Lung (tissue), 12 donors: ENCODE results near the gene PLA2G4F. TPM values are rescaled to one million over a fixed set of nuclear protein-coding genes. Genes with fewer than 3 reads are reported as not detected.

Experiments
- ATAC-seq: fragments of 200-7000 bp; cut with Tn5 transposase; one replicate; pipeline ENCODE4 v1.9.1; 2020; ENCODE audit warnings: moderate number of reproducible peaks; ENCODE audit not compliant: insufficient read depth, low FRiP score
- DNase-seq, 3 donors: peaks; one replicate each; pipeline ENCODE4 v3.0.0-alpha.2; 2013 to 2017
- H3K27ac ChIP-seq, 2 donors: one replicate each; pipeline ENCODE4 v1.5.1; 2013; ENCODE audit warnings: mild to moderate bottlenecking in 2 of 2, moderate library complexity in 2 of 2, control low read depth in 1 of 2, inconsistent platforms in 1 of 2, low read depth in 1 of 2, low read length in 1 of 2
- H3K27me3 ChIP-seq, 3 donors: one replicate each; pipeline ENCODE4 v1.5.1; 2013; ENCODE audit warnings: low read length in 2 of 3; ENCODE audit not compliant: control insufficient read depth in 3 of 3, insufficient read depth in 3 of 3
- H3K36me3 ChIP-seq, 4 donors: one replicate each; pipeline ENCODE4 v1.5.1; 2013; ENCODE audit warnings: low read length in 4 of 4, mild to moderate bottlenecking in 1 of 4, moderate library complexity in 1 of 4; ENCODE audit not compliant: control insufficient read depth in 4 of 4, insufficient read depth in 4 of 4
- H3K4me1 ChIP-seq, 5 donors: one replicate each; pipeline ENCODE4 v1.5.1; 2013; ENCODE audit warnings: low read length in 5 of 5, mild to moderate bottlenecking in 2 of 5, moderate library complexity in 1 of 5; ENCODE audit not compliant: control insufficient read depth in 5 of 5, insufficient read depth in 5 of 5
- H3K4me3 ChIP-seq: one replicate; pipeline ENCODE4 v1.5.1; 2013; ENCODE audit warnings: mild to moderate bottlenecking, control low read depth, moderate library complexity
- H3K9ac ChIP-seq, 2 donors: one replicate each; pipeline ENCODE4 v1.5.1; 2013; ENCODE audit warnings: low read length in 2 of 2, control low read depth in 1 of 2; ENCODE audit not compliant: insufficient read depth in 1 of 2
- H3K9me3 ChIP-seq, 4 donors: one replicate each; pipeline ENCODE4 v1.5.1; 2013; ENCODE audit warnings: low read length in 3 of 4, mild to moderate bottlenecking in 1 of 4, moderate library complexity in 1 of 4; ENCODE audit not compliant: control insufficient read depth in 4 of 4, insufficient read depth in 3 of 4
- CTCF ChIP-seq: IDR thresholded peaks from 2 replicates; pipeline ENCODE4 v1.5.1; 2012; ENCODE audit warnings: mild to moderate bottlenecking; ENCODE audit errors: control extremely low read depth, extremely low read depth
- WGBS, 2 donors: extraction: QIAGEN DNeasy Blood & Tissue Kit; methylation state at CpG; one replicate each; pipeline ENCODE4 v1.1.7; 2013; 5-methylcytosine and 5-hydroxymethylcytosine counted together
- polyA plus RNA-seq, 2 donors: library from polyadenylated mRNA; stranded (reverse); fragments of 200-250 nt; gene quantifications; one replicate each; pipeline ENCODE4 v1.2.1, GENCODE V29; 2013
- total RNA-seq, 2 donors: library from RNA; depleted of rRNA in 1 of 2; stranded (reverse); fragments of >200 nt in 1 of 2; gene quantifications; one replicate each; pipeline ENCODE4 v1.2.1, GENCODE V29; 2014 to 2021
- donor health status: control.
- donor health status: control.
- donor health status: Bipolar disorder and iron deficiency.
- donor health status: healthy.
- donor health status: DM: yes; HTN: yes; CAD: no.

The PLA2G4F gene
- total and polyA plus RNA-seq, 4 donors, result 10.9 to 116 (median 41.8) TPM

- Histone ChIP-seq H3K9ac (no peak overlapping the region), H3K27me3 (no peaks in the 10 kb centered on the region), H3K27ac (no peak overlapping the region), H3K4me3 (no peak overlapping the region), H3K9me3 (no peaks in the 10 kb centered on the region), H3K36me3 (peaks cover 27 to 57% (median 35%) of the 10 kb centered on the region in 4 donors), H3K4me1 (no peaks in the 10 kb centered on the region)
- no peak for ATAC-seq
- TF ChIP-seq CTCF, result no peak
- 91 to 96% methylated on average over 1 of the region's 1 CpG for WGBS, 2 donors
- no peak for DNase-seq
Measured at GRCh38 chr15:42185801-42186200, 29.4 kb upstream of the PLA2G4F start.

- 92 to 95% methylated on average over 4 of the region's 4 CpGs for WGBS, 2 donors
- Histone ChIP-seq H3K36me3 (peaks cover 22 to 55% (median 33%) of the 10 kb centered on the region in 4 donors), H3K4me1 (no peaks in the 10 kb centered on the region), H3K9ac (no peak overlapping the region), H3K4me3 (no peak overlapping the region), H3K27ac (no peak overlapping the region), H3K9me3 (no peaks in the 10 kb centered on the region), H3K27me3 (no peaks in the 10 kb centered on the region)
- DNase-seq (no peak), ATAC-seq (no peak)
- TF ChIP-seq CTCF, result no peak
Measured at GRCh38 chr15:42184736-42185135, 28.3 kb upstream of the PLA2G4F start.

- Histone ChIP-seq H3K36me3 (peaks cover 22 to 56% (median 34%) of the 10 kb centered on the region in 4 donors), H3K27ac (no peak overlapping the region), H3K9ac (no peak overlapping the region), H3K4me1 (no peaks in the 10 kb centered on the region), H3K27me3 (no peaks in the 10 kb centered on the region), H3K4me3 (no peak overlapping the region), H3K9me3 (no peaks in the 10 kb centered on the region)
- peak in 2 of 3 donors; percentile 28 to 32 for DNase-seq
- WGBS, 2 donors, result 70 to 74% methylated on average over 5 of the region's 5 CpGs
- no peak for TF ChIP-seq CTCF
- no peak for ATAC-seq
Measured at GRCh38 chr15:42184296-42184695, 27.9 kb upstream of the PLA2G4F start.

- Histone ChIP-seq H3K4me1 (no peaks in the 10 kb centered on the region), H3K36me3 (peaks cover 23 to 57% (median 34%) of the 10 kb centered on the region in 4 donors), H3K27ac (peak overlapping the region in 1 of 2 donors; percentile 56), H3K27me3 (no peaks in the 10 kb centered on the region), H3K9me3 (no peaks in the 10 kb centered on the region), H3K4me3 (no peak overlapping the region), H3K9ac (no peak overlapping the region)
- 59 to 76% methylated on average over 6 of the region's 6 CpGs for WGBS, 2 donors
- TF ChIP-seq CTCF, result no peak
- DNase-seq, result no peak
- ATAC-seq, result no peak
Measured at GRCh38 chr15:42182961-42183360, 26.5 kb upstream of the PLA2G4F start.
